Thoracic aorta (tissue), 2 donors: ENCODE measurements around the gene RENBP. TPM values are rescaled to one million over a fixed set of nuclear protein-coding genes. Genes with fewer than 3 reads are reported as not detected.

Experiments used
- ATAC-seq: fragments of 150-250 bp; one replicate; pipeline ENCODE4 v1.8.0; 2017; ENCODE audit warnings: low read depth; ENCODE audit not compliant: insufficient number of reproducible peaks, low FRiP score
- DNase-seq: peaks from one replicate; pipeline ENCODE4 v3.0.0-alpha.2; 2020; ENCODE audit warnings: low spot score
- H3K27ac ChIP-seq, 2 donors: fragments of 200-600 bp; sonication (generic); 1 replicate in 1 of 2; 2 replicates in 1 of 2; pipeline ENCODE4 v1.5.1; 2016; ENCODE audit warnings: mild to moderate bottlenecking in 2 of 2, moderate library complexity in 2 of 2
- H3K27me3 ChIP-seq: fragments of 200-600 bp; sonication (generic); replicated peaks from 2 replicates; pipeline ENCODE4 v1.6.0; 2016; ENCODE audit warnings: mild to moderate bottlenecking; ENCODE audit not compliant: insufficient read depth
- H3K36me3 ChIP-seq: fragments of 200-600 bp; sonication (generic); one replicate; pipeline ENCODE4 v1.5.1; 2016
- H3K4me1 ChIP-seq, 2 donors: fragments of 200-600 bp; sonication (generic); 1 replicate in 1 of 2; 2 replicates in 1 of 2; pipeline versions ENCODE4 v1.5.1 to v1.6.0; 2016; ENCODE audit warnings: low read depth in 2 of 2, mild to moderate bottlenecking in 1 of 2; ENCODE audit not compliant: control insufficient read depth in 1 of 2
- H3K4me3 ChIP-seq: fragments of 200-600 bp; sonication (generic); 2 replicates; pipeline ENCODE4 v1.5.1; 2016; ENCODE audit warnings: mild to moderate bottlenecking
- H3K9me3 ChIP-seq: fragments of 200-600 bp; sonication (generic); 2 replicates; pipeline ENCODE4 v1.5.1; 2016
- CTCF ChIP-seq: fragments of 200-600 bp; sonication (generic); IDR thresholded peaks from one replicate; pipeline ENCODE4 v1.5.1; 2019; ENCODE audit warnings: antibody characterized with exemption
- total RNA-seq, 2 donors: library from RNA; depleted of rRNA; stranded (reverse); fragments of >200 nt; gene quantifications; one replicate each; pipeline versions ENCODE4 v1.1.0 to v1.2.3, GENCODE V29; 2016

Gene RENBP
- total RNA-seq, 2 donors from 2014 or later, result 11.2 to 21.4 TPM

- Histone ChIP-seq H3K4me3 (no peak overlapping the region), H3K27ac (no peak overlapping the region), H3K4me1 (no peaks in the 10 kb centered on the region), H3K36me3 (no peaks in the 10 kb centered on the region), H3K9me3 (no peaks in the 10 kb centered on the region), H3K27me3 (no peaks in the 10 kb centered on the region)
- no peak for ATAC-seq
- TF ChIP-seq CTCF, result no peak
- DNase-seq, result no peak
Measured at GRCh38 chrX:153908219-153908860, 36.1 kb downstream of the RENBP start.

- H3K27ac ChIP-seq, result no peak overlapping the region
- TF ChIP-seq CTCF, result no peak
- H3K4me1 ChIP-seq, result no peaks in the 10 kb centered on the region
- no peaks in the 10 kb centered on the region for H3K9me3 ChIP-seq
- H3K36me3 ChIP-seq, result no peaks in the 10 kb centered on the region
- no peak for ATAC-seq
- DNase-seq, result no peak
- H3K27me3 ChIP-seq, result no peaks in the 10 kb centered on the region
- no peak overlapping the region for H3K4me3 ChIP-seq
Measured at GRCh38 chrX:153907456-153907855, 37.0 kb downstream of the RENBP start.

GRCh38 chrX:153906126-153906917 lies 38.1 kb downstream of the RENBP start:
- no peak for TF ChIP-seq CTCF
- Histone ChIP-seq H3K9me3 (no peaks in the 10 kb centered on the region), H3K27ac (no peak overlapping the region), H3K27me3 (no peaks in the 10 kb centered on the region), H3K36me3 (no peaks in the 10 kb centered on the region), H3K4me1 (no peaks in the 10 kb centered on the region), H3K4me3 (no peak overlapping the region)
- ATAC-seq (no peak), DNase-seq (no peak)

GRCh38 chrX:153905481-153906095 lies 38.9 kb downstream of the RENBP start:
- H3K4me3 ChIP-seq, result no peak overlapping the region
- H3K36me3 ChIP-seq, result no peaks in the 10 kb centered on the region
- H3K27ac ChIP-seq, result no peak overlapping the region
- no peak for TF ChIP-seq CTCF
- H3K4me1 ChIP-seq, result no peaks in the 10 kb centered on the region
- no peaks in the 10 kb centered on the region for H3K27me3 ChIP-seq
- H3K9me3 ChIP-seq, result no peaks in the 10 kb centered on the region
- DNase-seq, result no peak
- ATAC-seq, result no peak
